Mucosa of gallbladder (tissue), 1 donor: Measurements from ENCODE around the gene TTLL12. TPM values are rescaled to one million over a fixed set of nuclear protein-coding genes. Genes with fewer than 3 reads are reported as not detected.
A peak's percentile ranks its signal among the peaks of the same experiment; 100 is the strongest.

Source experiments
- DNase-seq: peaks from one replicate; pipeline ENCODE4 v3.0.0-alpha.2; 2020; ENCODE audit warnings: low spot score
- total RNA-seq: library from RNA; stranded (reverse); gene quantifications from one replicate; pipeline ENCODE4 v1.2.1, GENCODE V29; 2021
- donor health status: DM: no; HTN: no; CAD: no.

TTLL12 gene
- 105 TPM for total RNA-seq

- DNase-seq = no peak
Observed at GRCh38 chr22:43186272-43187170, at the start of gene TTLL12. TTLL12 (minus strand) TSS chr22:43187134; CDS start chr22:43187069, 65 bp downstream.

- DNase-seq = no peak
Observed at GRCh38 chr22:43235445-43236409, 48.8 kb upstream of the TTLL12 start.

GRCh38 chr22:43234264-43234988 lies 47.5 kb upstream of the TTLL12 start:
- DNase-seq = no peak

GRCh38 chr22:43233529-43233928 lies 46.6 kb upstream of the TTLL12 start:
- no peak for DNase-seq

GRCh38 chr22:43232445-43232844 lies 45.5 kb upstream of the TTLL12 start:
- no peak for DNase-seq

DNA sequence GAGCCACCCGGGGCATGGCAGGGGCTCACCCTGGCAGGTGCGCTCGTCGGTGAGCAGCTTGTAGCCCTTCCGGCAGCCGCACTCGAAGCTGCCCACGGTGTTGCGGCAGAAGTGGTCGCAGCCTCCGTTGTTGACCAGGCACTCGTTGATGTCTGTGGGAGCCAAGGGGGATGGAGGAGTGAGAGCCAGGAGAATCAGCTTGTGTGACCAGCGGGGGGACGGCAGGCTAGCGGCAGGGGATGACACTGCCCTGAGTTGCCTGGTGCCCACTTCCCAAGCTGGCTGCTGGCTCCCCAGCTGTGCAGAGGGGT lies 44.7 kb upstream of the TTLL12 start:
- no peak for DNase-seq

GRCh38 chr22:43230971-43231723 lies 44.2 kb upstream of the TTLL12 start:
- peak; percentile 34 for DNase-seq

GRCh38 chr22:43230571-43230970 lies 43.6 kb upstream of the TTLL12 start:
- DNase-seq = no peak

- no peak for DNase-seq
Observed at GRCh38 chr22:43228863-43229262, 41.9 kb upstream of the TTLL12 start.

- DNase-seq = no peak
Observed at GRCh38 chr22:43228330-43228729, 41.4 kb upstream of the TTLL12 start.

- DNase-seq = no peak
Observed at GRCh38 chr22:43227239-43227630, 40.3 kb upstream of the TTLL12 start.

GRCh38 chr22:43226377-43227238 lies 39.7 kb upstream of the TTLL12 start:
- no peak for DNase-seq

GRCh38 chr22:43225609-43226008 lies 38.7 kb upstream of the TTLL12 start:
- DNase-seq = no peak

DNA sequence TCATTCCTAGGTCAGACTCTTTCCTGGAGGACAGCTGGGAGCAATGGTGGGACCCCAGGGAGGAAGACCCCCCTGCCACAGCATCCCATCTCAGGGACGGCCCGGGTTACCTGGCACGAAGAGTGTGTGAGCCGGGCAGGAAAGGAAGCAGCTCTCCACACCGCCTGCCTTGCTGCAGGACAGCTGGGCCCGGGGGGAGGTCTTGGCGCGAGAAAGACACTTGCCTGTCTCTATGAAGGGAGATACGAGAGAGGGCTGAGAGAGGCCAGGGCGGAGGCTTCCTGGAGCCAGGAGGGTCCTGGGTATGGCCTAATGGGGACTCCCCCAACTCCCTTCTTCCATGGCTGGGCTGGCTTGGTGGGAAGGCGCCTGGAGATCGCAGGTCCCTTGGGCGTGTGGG lies 36.1 kb upstream of the TTLL12 start:
- DNase-seq = no peak

DNA sequence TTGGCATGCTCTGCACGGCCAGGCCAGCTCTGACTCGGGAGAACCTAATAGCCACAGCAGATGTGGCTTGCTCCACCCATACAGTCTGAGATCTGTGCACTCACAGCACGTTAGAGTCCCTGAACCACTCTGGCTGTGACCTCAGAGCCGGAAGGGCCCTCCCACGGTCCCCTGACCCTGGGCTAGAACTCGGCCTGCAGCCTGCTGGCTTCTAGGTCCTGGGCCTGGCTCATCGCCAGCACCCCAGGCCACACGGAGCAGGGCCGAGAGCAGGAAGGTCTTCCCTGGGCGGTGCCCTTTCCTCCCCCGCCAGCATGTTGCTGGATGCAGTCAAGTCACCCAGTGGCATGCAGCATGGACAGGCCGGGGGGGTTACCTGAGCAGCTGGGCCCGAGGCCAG lies 35.3 kb upstream of the TTLL12 start:
- no peak for DNase-seq

DNA sequence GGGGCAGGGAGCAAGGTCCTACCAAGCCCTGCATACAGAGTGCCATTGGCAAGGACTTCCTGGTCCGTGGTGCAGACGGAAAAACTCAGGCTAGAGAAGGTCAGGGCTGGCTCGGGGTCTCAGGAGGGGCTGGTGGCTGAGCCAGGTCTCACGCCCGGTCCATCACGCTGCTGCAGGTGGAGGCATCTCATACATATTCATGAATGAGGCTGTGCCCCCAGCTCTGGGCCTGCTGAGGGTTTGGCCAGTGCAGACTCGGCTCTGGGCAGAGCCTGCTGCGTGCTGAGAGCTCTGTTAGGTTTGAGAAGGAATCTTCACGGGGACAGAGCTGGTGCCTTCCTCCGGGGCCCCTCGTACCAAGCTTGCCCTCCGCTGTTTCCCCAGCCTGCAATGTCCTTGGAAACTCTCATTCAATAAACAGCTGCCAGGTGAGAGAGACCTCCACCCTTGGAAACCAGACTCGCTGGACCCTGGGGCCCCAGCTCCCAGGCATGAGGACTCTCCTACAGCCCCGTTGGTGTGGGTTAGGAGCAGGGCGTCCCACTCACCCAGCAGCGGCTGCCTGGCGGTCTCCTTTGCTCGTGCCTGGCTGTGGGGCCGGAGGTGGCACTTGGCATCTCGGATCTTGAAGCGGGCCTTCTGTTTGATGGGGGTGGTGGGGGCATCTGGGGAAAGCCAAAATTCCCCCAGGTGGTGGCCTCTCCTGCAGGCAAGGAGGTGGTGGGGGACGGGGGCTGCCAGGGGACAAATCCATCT lies 33.9 kb upstream of the TTLL12 start:
- no peak for DNase-seq

GRCh38 chr22:43218786-43219185 lies 31.9 kb upstream of the TTLL12 start:
- DNase-seq = no peak

- DNase-seq = no peak
Observed at GRCh38 chr22:43217285-43218030, 30.5 kb upstream of the TTLL12 start.

- no peak for DNase-seq
Observed at GRCh38 chr22:43216738-43217137, 29.8 kb upstream of the TTLL12 start.
